GM23248 (cell line): Measurements from ENCODE around the gene FOXP2. TPM values are rescaled to one million over a fixed set of nuclear protein-coding genes. Genes with fewer than 3 reads are reported as not detected.

Experiments
- DNase-seq: peaks from one replicate; pipeline ENCODE4 v3.0.0-alpha.2; 2015
- H2AFZ ChIP-seq: fragments of 200-600 bp; sonication (generic); 2 replicates; pipeline ENCODE4 v1.6.1; 2016; ENCODE audit warnings: antibody characterized with exemption
- H3F3A ChIP-seq: fragments of 200-600 bp; sonication (generic); 2 replicates; pipeline ENCODE4 v1.6.1; 2016; ENCODE audit warnings: mild to moderate bottlenecking, antibody characterized with exemption, mixed run types; ENCODE audit not compliant: insufficient read depth
- H3K27ac ChIP-seq: fragments of 200-600 bp; sonication (generic); 2 replicates; pipeline ENCODE4 v1.5.1; 2016; ENCODE audit warnings: mild to moderate bottlenecking
- H3K27me3 ChIP-seq: fragments of 200-600 bp; sonication (generic); replicated peaks from 2 replicates; pipeline ENCODE4 v1.6.1; 2016; ENCODE audit warnings: mild to moderate bottlenecking; ENCODE audit not compliant: insufficient read depth
- H3K36me3 ChIP-seq: fragments of 200-600 bp; sonication (generic); 2 replicates; pipeline ENCODE4 v1.6.1; 2016; ENCODE audit warnings: low read depth, mild to moderate bottlenecking
- H3K4me1 ChIP-seq: fragments of 200-600 bp; sonication (generic); 2 replicates; pipeline ENCODE4 v1.6.1; 2016; ENCODE audit warnings: mild to moderate bottlenecking; ENCODE audit not compliant: insufficient read depth
- H3K4me2 ChIP-seq: fragments of 200-600 bp; sonication (generic); one replicate; pipeline ENCODE4 v1.6.1; 2016; ENCODE audit warnings: mild to moderate bottlenecking; ENCODE audit not compliant: unreplicated experiment
- H3K4me3 ChIP-seq: fragments of 200-600 bp; sonication (generic); 2 replicates; pipeline ENCODE4 v1.5.1; 2016; ENCODE audit warnings: mild to moderate bottlenecking
- H3K79me2 ChIP-seq: fragments of 200-600 bp; sonication (generic); 2 replicates; pipeline ENCODE4 v1.6.1; 2016; ENCODE audit warnings: mild to moderate bottlenecking; ENCODE audit not compliant: insufficient read depth
- H3K9ac ChIP-seq: fragments of 200-600 bp; sonication (generic); 2 replicates; pipeline ENCODE4 v1.6.1; 2016; ENCODE audit warnings: mild to moderate bottlenecking
- H3K9me2 ChIP-seq: fragments of 200-600 bp; sonication (generic); 2 replicates; pipeline ENCODE4 v1.6.1; 2016; ENCODE audit warnings: mixed run types, mild to moderate bottlenecking, moderate library complexity; ENCODE audit not compliant: insufficient read depth
- H3K9me3 ChIP-seq: fragments of 200-600 bp; sonication (generic); one replicate; pipeline ENCODE4 v1.6.1; 2017; ENCODE audit warnings: low read depth
- H4K20me1 ChIP-seq: fragments of 200-600 bp; sonication (generic); 2 replicates; pipeline ENCODE4 v1.6.0; 2016; ENCODE audit not compliant: insufficient read depth
- EZH2 ChIP-seq: fragments of 200-600 bp; sonication (generic); IDR thresholded peaks from 2 replicates; pipeline ENCODE4 v1.6.1; 2018; ENCODE audit warnings: antibody characterized with exemption, mild to moderate bottlenecking; ENCODE audit not compliant: insufficient read depth, poor library complexity, severe bottlenecking
- EZH2phosphoT487 ChIP-seq: fragments of 200-600 bp; sonication (generic); IDR thresholded peaks from 2 replicates; pipeline ENCODE4 v1.6.1; 2018; ENCODE audit warnings: antibody characterized with exemption, moderate library complexity, mild to moderate bottlenecking, low read depth; ENCODE audit not compliant: insufficient read depth
- WGBS, 2 experiments: methylation state at CpG; one replicate each; pipeline ENCODE4 v1.1.6; 2015 to 2017; ENCODE audit warnings: low lambda C conversion rate in 2 of 2, low coverage in 1 of 2; ENCODE audit errors: missing lambda C conversion rate in 2 of 2; 5-methylcytosine and 5-hydroxymethylcytosine counted together
- in situ Hi-C: fragments of 300-500 bp; cut with MboI; formaldehyde crosslinking; loops from 2 replicates; pipeline ENCODE4 v1.15.0; 2020
- polyA plus RNA-seq: library from polyadenylated mRNA; unstranded; fragments of >200 nt; fragmentation: Nextera tagmentation; extraction: Ambion mirVana; gene quantifications from 2 replicates; pipeline ENCODE4 v1.2.1, GENCODE V29; 2016
- total RNA-seq: library from RNA; depleted of rRNA; stranded (reverse); fragments of >200 nt; shearing (Covaris generic); gene quantifications from 2 replicates; pipeline ENCODE4 v1.2.3, GENCODE V29; 2014

FOXP2 gene
- total and polyA plus RNA-seq, 2 experiments from 2014 or later: 2.3 to 5.0 TPM

GRCh38 chr7:114710499-114710898, 295.9 kb downstream of the FOXP2 start:
- no peak overlapping the region for H2AFZ ChIP-seq
- no peak overlapping the region for H3K4me3 ChIP-seq
- H3F3A ChIP-seq: no peaks in the 10 kb centered on the region
- H3K9ac ChIP-seq: no peak overlapping the region
- no peaks in the 10 kb centered on the region for H3K4me1 ChIP-seq
- no peak overlapping the region for H3K27ac ChIP-seq
- H3K79me2 ChIP-seq: no peaks in the 10 kb centered on the region
- no peaks in the 10 kb centered on the region for H3K9me3 ChIP-seq
- H3K9me2 ChIP-seq: no peaks in the 10 kb centered on the region
- in situ Hi-C loops: no loop called here
- no peak overlapping the region for H3K4me2 ChIP-seq
- DNase-seq: no peak
- no peaks in the 10 kb centered on the region for H3K27me3 ChIP-seq
- TF ChIP-seq EZH2 (no peak), EZH2phosphoT487 (no peak)
- H4K20me1 ChIP-seq: no peaks in the 10 kb centered on the region
- WGBS, 2 experiments: 47 to 58% methylated on average over 5 of the region's 5 CpGs
- no peaks in the 10 kb centered on the region for H3K36me3 ChIP-seq

- Histone ChIP-seq H3K27ac (no peak overlapping the region), H3K27me3 (no peaks in the 10 kb centered on the region), H3K9ac (no peak overlapping the region), H3F3A (no peaks in the 10 kb centered on the region), H4K20me1 (no peaks in the 10 kb centered on the region), H3K4me2 (no peak overlapping the region), H3K4me3 (no peak overlapping the region), H3K36me3 (no peaks in the 10 kb centered on the region), H2AFZ (no peak overlapping the region), H3K4me1 (no peaks in the 10 kb centered on the region), H3K9me3 (no peaks in the 10 kb centered on the region), H3K9me2 (no peaks in the 10 kb centered on the region), H3K79me2 (no peaks in the 10 kb centered on the region)
- whole genome bisulfite sequencing, 2 experiments: 79% methylated on average over 4 of the region's 4 CpGs
- in situ Hi-C loops: no loop called here
- no peak for TF ChIP-seq EZH2phosphoT487
- TF ChIP-seq EZH2: no peak
- no peak for DNase-seq
Observed at GRCh38 chr7:114711241-114711640, 296.6 kb downstream of the FOXP2 start.

- H3K4me2 ChIP-seq: no peak overlapping the region
- H3K4me1 ChIP-seq: no peaks in the 10 kb centered on the region
- no peaks in the 10 kb centered on the region for H3K9me2 ChIP-seq
- no peaks in the 10 kb centered on the region for H3F3A ChIP-seq
- no peaks in the 10 kb centered on the region for H3K79me2 ChIP-seq
- H3K9ac ChIP-seq: no peak overlapping the region
- H4K20me1 ChIP-seq: no peaks in the 10 kb centered on the region
- in situ Hi-C loops: no loop called here
- no peak overlapping the region for H2AFZ ChIP-seq
- H3K27me3 ChIP-seq: no peaks in the 10 kb centered on the region
- H3K36me3 ChIP-seq: no peaks in the 10 kb centered on the region
- no peak for TF ChIP-seq EZH2
- TF ChIP-seq EZH2phosphoT487: no peak
- H3K4me3 ChIP-seq: no peak overlapping the region
- H3K27ac ChIP-seq: no peak overlapping the region
- no peaks in the 10 kb centered on the region for H3K9me3 ChIP-seq
- 39 to 41% methylated on average over 3 of the region's 3 CpGs for WGBS, 2 experiments
- peak; percentile 53 for DNase-seq
Observed at GRCh38 chr7:114715907-114716306, 301.3 kb downstream of the FOXP2 start.

DNA sequence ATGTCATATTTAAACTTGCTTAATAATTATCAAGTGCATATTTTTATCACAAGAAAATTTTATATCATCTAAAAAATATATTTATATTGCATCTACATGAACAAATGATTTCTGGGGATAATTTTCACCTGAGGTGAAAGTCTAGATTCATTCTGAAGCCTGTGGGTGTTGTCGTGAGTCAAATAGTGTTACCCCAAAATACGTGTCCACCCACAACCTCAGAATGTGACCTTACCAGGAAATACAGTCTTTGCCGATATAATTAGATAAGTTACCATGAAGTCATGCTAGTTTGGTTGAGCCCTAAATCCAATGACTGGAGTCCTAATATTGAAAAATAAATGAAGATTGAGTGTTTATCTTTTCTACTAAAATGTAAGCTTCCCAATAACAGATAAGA, 304.2 kb downstream of the FOXP2 start:
- H3K27ac ChIP-seq: no peak overlapping the region
- WGBS, 2 experiments: 84 to 93% methylated on average over 3 of the region's 3 CpGs
- no peaks in the 10 kb centered on the region for H3K36me3 ChIP-seq
- no peaks in the 10 kb centered on the region for H3K9me3 ChIP-seq
- no peak overlapping the region for H3K9ac ChIP-seq
- 0 out of 2 replicates have a peak, but pooled peaks cover 4% of the 10 kb centered on the region for H3K9me2 ChIP-seq
- no peaks in the 10 kb centered on the region for H3K79me2 ChIP-seq
- H3K4me1 ChIP-seq: no peaks in the 10 kb centered on the region
- no peaks in the 10 kb centered on the region for H3F3A ChIP-seq
- in situ Hi-C loops: no loop called here
- no peak overlapping the region for H3K4me2 ChIP-seq
- TF ChIP-seq EZH2phosphoT487 (no peak), EZH2 (no peak)
- no peaks in the 10 kb centered on the region for H3K27me3 ChIP-seq
- no peak overlapping the region for H2AFZ ChIP-seq
- H4K20me1 ChIP-seq: no peaks in the 10 kb centered on the region
- DNase-seq: no peak
- H3K4me3 ChIP-seq: no peak overlapping the region

- in situ Hi-C loops: no loop called here
- 61 to 64% methylated on average over 4 of the region's 4 CpGs for WGBS, 2 experiments
- no peaks in the 10 kb centered on the region for H3K27me3 ChIP-seq
- no peak overlapping the region for H3K27ac ChIP-seq
- H3F3A ChIP-seq: no peaks in the 10 kb centered on the region
- H3K9ac ChIP-seq: no peak overlapping the region
- H3K9me2 ChIP-seq: 0 out of 2 replicates have a peak, but pooled peaks cover 4% of the 10 kb centered on the region
- H3K36me3 ChIP-seq: no peaks in the 10 kb centered on the region
- H3K4me1 ChIP-seq: no peaks in the 10 kb centered on the region
- DNase-seq: no peak
- TF ChIP-seq EZH2phosphoT487: no peak
- TF ChIP-seq EZH2: no peak
- no peaks in the 10 kb centered on the region for H4K20me1 ChIP-seq
- H3K79me2 ChIP-seq: no peaks in the 10 kb centered on the region
- no peaks in the 10 kb centered on the region for H3K9me3 ChIP-seq
- no peak overlapping the region for H2AFZ ChIP-seq
- no peak overlapping the region for H3K4me3 ChIP-seq
- H3K4me2 ChIP-seq: no peak overlapping the region
Observed at GRCh38 chr7:114720725-114721124, 306.1 kb downstream of the FOXP2 start.
